DMS53 (cell line): ENCODE results near the gene SETD3.

Experiments
- DNase-seq: peaks from one replicate; lab custom pipeline; 2025; lab: John Stamatoyannopoulos, UW

The SETD3 gene

GRCh38 chr14:99516871-99517642, 36.4 kb upstream of the SETD3 start:
- no peak for DNase-seq

GRCh38 chr14:99516156-99516870, 35.7 kb upstream of the SETD3 start:
- DNase-seq = no peak

GRCh38 chr14:99515301-99516155, 34.9 kb upstream of the SETD3 start:
- DNase-seq = no peak

GRCh38 chr14:99514552-99515300, 34.1 kb upstream of the SETD3 start:
- no peak for DNase-seq

- no peak for DNase-seq
Observed at GRCh38 chr14:99513946-99514551, 33.4 kb upstream of the SETD3 start.

GRCh38 chr14:99513183-99513694, 32.6 kb upstream of the SETD3 start:
- DNase-seq = no peak

GRCh38 chr14:99512571-99513182, 32.0 kb upstream of the SETD3 start:
- no peak for DNase-seq

GRCh38 chr14:99512110-99512449, 31.4 kb upstream of the SETD3 start:
- DNase-seq = no peak

- no peak for DNase-seq
Observed at GRCh38 chr14:99511421-99512109, 30.9 kb upstream of the SETD3 start.

DNA sequence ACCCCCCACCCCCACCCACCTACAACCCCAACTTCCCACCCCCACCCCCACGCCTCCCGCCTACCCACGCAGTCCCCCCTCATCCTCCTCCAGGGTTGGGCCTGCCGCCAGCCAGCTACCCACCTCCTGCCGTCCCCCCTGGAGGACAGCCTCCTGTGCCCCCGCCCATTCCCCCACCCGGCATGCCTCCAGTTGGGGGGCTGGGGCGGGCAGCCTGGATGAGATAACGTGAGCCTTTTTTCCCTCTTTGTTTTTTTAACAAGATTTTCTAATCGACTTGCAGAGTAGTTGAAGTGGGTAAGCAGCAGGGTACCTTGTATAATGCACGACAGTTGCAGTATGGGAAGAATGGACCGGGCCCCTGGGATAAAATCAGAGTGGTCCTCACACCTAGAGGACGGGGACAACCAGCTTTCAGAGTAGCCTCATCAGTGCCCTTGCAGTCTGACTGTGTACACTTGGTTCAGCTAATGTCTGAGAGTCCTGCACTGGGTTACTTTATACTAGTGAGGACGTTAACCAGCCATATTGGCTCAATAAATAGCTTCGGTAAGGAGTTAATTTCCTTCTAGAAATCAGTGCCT, 30.0 kb upstream of the SETD3 start:
- no peak for DNase-seq

DNA sequence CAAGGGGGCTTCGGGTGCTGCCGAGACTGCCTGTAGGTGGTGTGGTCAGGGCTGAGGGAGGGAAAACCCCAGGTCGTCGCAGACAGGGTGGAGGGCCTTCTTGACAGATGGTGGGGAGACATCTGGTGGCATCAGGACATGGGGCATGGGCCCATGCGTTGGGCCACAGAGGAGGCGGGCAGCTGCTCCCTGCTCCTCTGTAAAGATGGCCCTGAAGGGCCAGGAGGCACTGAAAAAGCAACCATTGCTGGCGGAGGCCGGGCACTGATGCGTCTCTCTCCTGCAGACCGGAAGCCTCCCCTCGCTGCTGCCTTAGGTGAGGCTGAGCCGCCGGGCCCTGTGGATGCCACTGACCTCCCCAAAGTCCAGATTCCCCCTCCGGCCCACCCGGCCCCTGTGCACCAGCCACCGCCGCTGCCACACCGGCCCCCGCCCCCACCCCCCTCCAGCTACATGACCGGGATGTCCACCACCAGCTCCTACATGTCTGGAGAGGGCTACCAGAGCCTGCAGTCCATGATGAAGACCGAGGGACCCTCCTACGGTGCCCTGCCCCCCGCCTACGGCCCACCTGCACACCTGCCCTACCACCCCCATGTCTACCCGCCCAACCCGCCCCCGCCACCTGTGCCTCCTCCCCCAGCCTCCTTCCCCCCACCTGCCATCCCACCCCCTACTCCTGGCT, 29.4 kb upstream of the SETD3 start:
- DNase-seq = no peak

- no peak for DNase-seq
Observed at GRCh38 chr14:99508896-99509629, 28.4 kb upstream of the SETD3 start.

DNA sequence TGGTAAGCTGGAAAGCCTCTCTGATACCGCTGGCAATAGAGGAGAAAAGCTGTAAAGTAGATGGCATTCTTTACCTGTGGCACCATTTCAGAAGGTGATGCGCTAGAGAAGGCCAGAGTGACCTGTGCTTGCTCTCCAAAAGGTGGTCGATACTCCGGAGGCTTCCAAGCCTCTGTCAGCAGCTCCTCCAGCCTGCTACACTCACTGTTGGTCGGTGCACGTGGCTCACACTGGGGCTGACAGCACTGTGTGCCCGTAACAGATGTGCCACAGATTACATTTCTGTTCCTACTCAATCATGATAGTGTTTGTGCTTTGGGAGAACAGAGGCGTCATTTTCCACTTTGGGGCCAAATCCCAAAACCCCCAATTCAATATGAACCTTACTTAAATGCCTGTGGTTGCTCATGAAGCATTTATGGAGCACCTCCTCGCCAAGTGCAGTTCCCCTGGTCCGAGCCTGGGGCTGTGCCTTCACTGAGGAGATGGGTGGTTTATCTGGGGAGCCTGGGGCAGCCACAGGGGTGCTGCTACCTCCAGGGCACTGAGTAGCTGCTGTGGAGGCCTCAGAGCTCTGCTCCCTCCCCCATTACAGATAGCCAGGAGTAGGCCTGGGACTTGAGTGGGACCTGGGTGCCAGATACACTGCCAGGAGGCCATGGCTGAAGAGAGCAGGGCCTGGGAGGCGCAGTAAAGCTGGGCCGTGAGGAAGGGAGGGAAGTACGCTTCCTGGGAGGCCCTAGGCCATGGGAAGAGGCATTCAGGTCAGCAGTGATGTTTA, 27.4 kb upstream of the SETD3 start:
- DNase-seq = no peak

DNA sequence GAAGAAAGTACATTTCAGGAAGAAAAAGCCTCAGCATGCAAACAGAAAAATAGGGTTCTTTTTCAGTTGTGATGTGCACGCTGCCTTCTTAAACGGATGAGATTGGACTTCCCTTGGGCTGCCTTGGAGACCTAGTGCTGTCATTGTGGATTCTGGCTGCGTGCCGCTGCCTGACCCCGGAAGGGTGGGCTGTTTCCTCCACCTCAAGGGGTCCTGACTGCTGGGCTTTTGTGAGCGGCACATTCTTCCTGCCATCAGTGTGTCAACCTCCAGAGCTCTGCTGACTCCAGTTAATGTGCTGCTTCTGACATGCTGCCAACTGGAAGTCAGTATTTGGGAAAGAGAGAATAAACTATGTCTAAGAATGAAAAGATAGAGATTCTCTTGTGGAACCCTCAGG, 25.6 kb upstream of the SETD3 start:
- no peak for DNase-seq

DNA sequence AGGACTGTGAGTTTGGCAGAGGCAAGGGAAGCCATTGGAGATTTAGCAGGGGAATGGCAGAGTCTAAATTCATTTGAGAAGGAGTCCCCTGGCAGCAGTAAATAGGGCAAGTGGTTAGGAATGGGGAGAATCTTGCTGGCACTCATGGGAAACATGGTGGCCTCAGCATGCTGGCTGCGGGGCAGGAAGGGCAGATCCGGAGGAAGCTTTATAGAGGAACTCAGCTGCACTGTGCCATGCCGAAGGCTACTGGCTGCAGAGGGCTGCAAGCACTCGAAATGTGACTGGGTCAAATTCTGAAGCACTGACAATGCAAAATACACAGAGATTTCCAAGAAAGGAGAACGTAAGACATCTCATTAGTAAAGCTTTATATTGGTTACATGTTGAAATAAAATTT, 24.4 kb upstream of the SETD3 start:
- DNase-seq = no peak

GRCh38 chr14:99503848-99504453, 23.3 kb upstream of the SETD3 start:
- no peak for DNase-seq

DNA sequence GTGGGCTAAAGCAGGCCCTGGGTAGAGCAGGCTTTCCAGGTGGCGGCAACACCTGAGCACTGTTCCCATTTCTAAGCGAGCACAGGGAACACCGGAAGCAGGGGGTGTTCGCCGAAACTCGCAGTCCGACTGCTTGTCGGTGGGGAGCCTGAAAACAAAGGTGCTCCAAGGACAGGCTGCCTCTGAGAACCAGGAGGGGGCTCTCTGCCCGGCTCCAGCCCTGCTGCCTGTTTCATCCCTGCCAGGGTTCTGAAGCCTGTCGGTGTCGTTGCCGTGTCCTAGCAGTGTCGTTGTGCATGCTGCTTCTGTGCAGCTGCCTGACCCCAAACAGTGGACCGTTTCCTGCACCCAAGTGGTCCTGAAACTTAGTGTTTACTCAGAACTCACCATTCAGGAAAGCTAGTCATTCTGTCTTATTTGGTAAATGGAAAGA, 22.3 kb upstream of the SETD3 start:
- DNase-seq = no peak
